ACC112 (cell line): ENCODE data around the gene THAP10.

Experiments used
- H2AFZ ChIP-seq: fragments of 200-600 bp; sonication (generic); one replicate; pipeline ENCODE4 v1.6.0; 2017; ENCODE audit warnings: antibody characterized with exemption, low read length; ENCODE audit not compliant: unreplicated experiment
- H3K27ac ChIP-seq: fragments of 200-600 bp; sonication (generic); 2 replicates; pipeline ENCODE4 v1.5.1; 2014; ENCODE audit warnings: low read depth, mild to moderate bottlenecking, antibody characterized with exemption, low read length, moderate library complexity
- H3K27me3 ChIP-seq: fragments of 200-600 bp; sonication (generic); 2 replicates; pipeline ENCODE4 v1.6.1; 2014; ENCODE audit warnings: mild to moderate bottlenecking, antibody characterized with exemption, low read length, moderate library complexity, mixed read lengths; ENCODE audit not compliant: insufficient read depth
- H3K36me3 ChIP-seq: fragments of 200-600 bp; sonication (generic); 2 replicates; pipeline ENCODE4 v1.6.1; 2016; ENCODE audit warnings: mild to moderate bottlenecking, antibody characterized with exemption, low read length, moderate library complexity, mixed read lengths; ENCODE audit not compliant: insufficient read depth
- H3K4me1 ChIP-seq: fragments of 200-600 bp; sonication (generic); one replicate; pipeline ENCODE4 v1.6.1; 2016; ENCODE audit warnings: low read length, mixed read lengths; ENCODE audit not compliant: insufficient read depth, unreplicated experiment, control insufficient read depth
- H3K4me3 ChIP-seq: fragments of 200-600 bp; sonication (generic); 2 replicates; pipeline ENCODE4 v1.5.1; 2014; ENCODE audit warnings: mild to moderate bottlenecking, low read depth, low read length
- H3K79me2 ChIP-seq: fragments of 200-600 bp; sonication (generic); one replicate; pipeline ENCODE4 v1.6.0; 2016; ENCODE audit warnings: low read length; ENCODE audit not compliant: control insufficient read depth, unreplicated experiment, insufficient read depth

THAP10 gene

GRCh38 chr15:70853318-70853972 is 38.8 kb downstream of the THAP10 start:
- Histone ChIP-seq H3K4me3 (peak overlapping the region; percentile 87), H3K79me2 (peaks cover 41% of the 10 kb centered on the region), H3K36me3 (peaks cover 22% of the 10 kb centered on the region), H3K27me3 (no peaks in the 10 kb centered on the region), H3K4me1 (peaks cover 41% of the 10 kb centered on the region), H2AFZ (peak overlapping the region; percentile 88), H3K27ac (peak overlapping the region; percentile 83)

- Histone ChIP-seq H3K4me1 (peaks cover 37% of the 10 kb centered on the region), H3K27ac (peak overlapping the region; percentile 83), H3K27me3 (no peaks in the 10 kb centered on the region)
These were observed 39.5 kb downstream of the THAP10 start for GRCh38 chr15:70852501-70853317.

DNA sequence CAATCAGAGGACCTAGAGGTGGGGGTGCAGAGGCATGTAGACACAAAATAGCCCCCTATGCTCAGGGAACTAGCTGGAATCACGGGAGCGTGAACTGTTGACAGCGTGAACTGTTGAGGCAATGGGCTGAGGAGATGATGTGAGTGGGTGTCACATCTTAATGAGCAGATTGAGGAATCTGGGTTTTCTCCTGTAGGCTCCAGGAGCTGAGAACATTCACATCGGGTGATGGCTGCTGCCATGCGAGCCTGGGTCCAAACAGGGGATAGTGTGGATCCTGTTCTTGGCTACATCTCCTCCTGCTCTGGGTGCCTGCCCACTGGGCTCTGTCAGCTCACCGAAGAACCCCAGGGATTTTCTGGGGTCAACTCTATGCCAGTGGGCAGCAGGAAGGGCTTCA is 40.3 kb downstream of the THAP10 start:
- Histone ChIP-seq H3K4me3 (peak overlapping the region; percentile 87), H2AFZ (no peak overlapping the region), H3K4me1 (peaks cover 29% of the 10 kb centered on the region), H3K27ac (peak overlapping the region; percentile 83), H3K27me3 (no peaks in the 10 kb centered on the region), H3K36me3 (peaks cover 26% of the 10 kb centered on the region), H3K79me2 (peaks cover 44% of the 10 kb centered on the region)

More at GRCh38 chr15:70852501-70853317, 39.5 kb downstream of the THAP10 start:
- Histone ChIP-seq H3K79me2 (peaks cover 41% of the 10 kb centered on the region), H3K36me3 (peaks cover 26% of the 10 kb centered on the region), H2AFZ (no peak overlapping the region), H3K4me3 (peak overlapping the region; percentile 87)

GRCh38 chr15:70845602-70846360 is 46.5 kb downstream of the THAP10 start:
- Histone ChIP-seq H3K36me3 (peaks cover 15% of the 10 kb centered on the region), H3K27ac (no peak overlapping the region), H3K27me3 (no peaks in the 10 kb centered on the region), H3K79me2 (peaks cover 24% of the 10 kb centered on the region), H3K4me1 (no peaks in the 10 kb centered on the region), H2AFZ (no peak overlapping the region), H3K4me3 (no peak overlapping the region)

- peaks cover 4% of the 10 kb centered on the region for H3K79me2 ChIP-seq
- no peaks in the 10 kb centered on the region for H3K27me3 ChIP-seq
- H3K4me3 ChIP-seq: no peak overlapping the region
- H2AFZ ChIP-seq: no peak overlapping the region
- H3K4me1 ChIP-seq: peaks cover 43% of the 10 kb centered on the region
- no peak overlapping the region for H3K27ac ChIP-seq
- peaks cover 24% of the 10 kb centered on the region for H3K36me3 ChIP-seq
These were observed 54.8 kb downstream of the THAP10 start for GRCh38 chr15:70837476-70837875.

GRCh38 chr15:70835841-70836240 is 56.4 kb downstream of the THAP10 start:
- Histone ChIP-seq H2AFZ (no peak overlapping the region), H3K79me2 (peaks cover 5% of the 10 kb centered on the region), H3K27ac (no peak overlapping the region), H3K36me3 (peaks cover 36% of the 10 kb centered on the region), H3K4me3 (no peak overlapping the region), H3K4me1 (peaks cover 43% of the 10 kb centered on the region), H3K27me3 (no peaks in the 10 kb centered on the region)

- no peak overlapping the region for H2AFZ ChIP-seq
- H3K36me3 ChIP-seq: peaks cover 36% of the 10 kb centered on the region
- H3K27ac ChIP-seq: no peak overlapping the region
- peaks cover 43% of the 10 kb centered on the region for H3K4me1 ChIP-seq
- no peak overlapping the region for H3K4me3 ChIP-seq
- no peaks in the 10 kb centered on the region for H3K27me3 ChIP-seq
- H3K79me2 ChIP-seq: peaks cover 5% of the 10 kb centered on the region
These were observed 56.8 kb downstream of the THAP10 start for GRCh38 chr15:70835415-70835814.

- no peak overlapping the region for H3K27ac ChIP-seq
- H3K4me3 ChIP-seq: no peak overlapping the region
- H3K36me3 ChIP-seq: peaks cover 36% of the 10 kb centered on the region
- peaks cover 42% of the 10 kb centered on the region for H3K4me1 ChIP-seq
- H3K79me2 ChIP-seq: peaks cover 5% of the 10 kb centered on the region
- no peak overlapping the region for H2AFZ ChIP-seq
- no peaks in the 10 kb centered on the region for H3K27me3 ChIP-seq
These were observed 57.2 kb downstream of the THAP10 start for GRCh38 chr15:70834999-70835398.

DNA sequence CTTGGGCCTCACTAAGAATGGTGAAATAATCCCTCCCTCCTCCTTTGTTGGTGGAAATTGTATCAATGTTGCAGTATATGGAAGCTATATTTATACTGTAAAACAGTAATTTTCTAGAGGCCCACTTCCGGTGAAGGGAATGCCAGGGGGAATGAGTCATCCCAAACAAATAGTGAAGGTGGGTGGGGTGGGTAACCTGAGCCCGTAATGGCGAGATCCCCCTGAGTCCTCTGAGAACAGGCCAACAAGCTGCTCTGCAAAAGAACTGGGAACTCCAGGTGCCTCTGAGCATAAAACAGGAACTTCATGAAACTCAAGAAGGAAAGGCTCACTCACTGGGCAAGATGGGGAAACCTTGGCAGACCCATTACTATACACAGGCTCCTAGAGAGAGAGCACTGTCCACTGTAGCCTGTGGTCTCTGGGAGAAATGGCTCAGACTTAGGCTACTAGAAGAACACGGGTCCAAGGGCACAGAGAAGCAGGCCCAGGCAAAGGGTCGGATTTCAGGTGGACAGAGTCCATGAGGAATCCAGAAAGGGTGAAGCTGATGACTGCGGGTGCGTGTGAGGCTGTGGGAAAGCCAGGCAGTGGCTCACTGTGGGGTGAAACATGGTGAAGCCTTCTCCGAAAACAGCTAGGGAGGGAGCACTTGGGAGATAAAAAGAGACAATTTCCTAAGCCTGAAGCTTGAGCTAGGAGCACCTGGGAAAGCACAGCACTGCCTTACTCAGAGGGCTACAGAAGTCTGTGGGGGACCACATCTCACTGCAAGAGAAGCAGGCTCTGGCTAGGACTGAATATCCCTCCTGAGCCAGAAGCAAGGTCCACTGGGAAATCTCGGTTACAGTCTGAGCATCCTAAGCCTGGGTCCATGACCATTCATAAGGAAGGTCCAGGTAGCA is 58.1 kb downstream of the THAP10 start:
- Histone ChIP-seq H3K36me3 (peaks cover 36% of the 10 kb centered on the region), H3K27ac (peak overlapping the region; percentile 77), H3K79me2 (peaks cover 5% of the 10 kb centered on the region), H3K4me3 (peak overlapping the region; percentile 32; the same call in 1 of the 2 replicates), H2AFZ (peak overlapping the region; percentile 15), H3K4me1 (peaks cover 34% of the 10 kb centered on the region), H3K27me3 (no peaks in the 10 kb centered on the region)

DNA sequence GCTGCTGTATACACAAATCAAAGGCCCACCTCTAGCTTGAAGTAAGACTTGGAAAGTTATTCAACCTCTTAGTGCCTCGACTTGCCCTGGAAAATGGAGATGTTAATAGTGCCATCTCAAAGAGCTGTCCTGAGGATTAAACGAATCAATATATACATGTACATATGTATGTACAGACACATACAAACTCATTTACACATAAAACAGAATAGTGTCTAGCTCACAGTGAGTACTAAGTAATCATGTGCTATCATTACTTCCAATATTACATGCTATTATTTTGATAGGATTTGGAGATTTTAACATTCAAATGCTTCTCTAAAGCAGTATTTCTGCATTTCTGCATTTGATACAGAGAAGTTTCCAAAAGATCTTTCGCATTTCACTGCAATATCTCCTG is 58.8 kb downstream of the THAP10 start:
- H3K4me3 ChIP-seq: peak overlapping the region; percentile 32; the same call in 1 of the 2 replicates
- H3K27ac ChIP-seq: peak overlapping the region; percentile 77
- no peaks in the 10 kb centered on the region for H3K27me3 ChIP-seq
- H3K4me1 ChIP-seq: peaks cover 32% of the 10 kb centered on the region
- H3K36me3 ChIP-seq: peaks cover 36% of the 10 kb centered on the region
- no peak overlapping the region for H2AFZ ChIP-seq
- H3K79me2 ChIP-seq: peaks cover 5% of the 10 kb centered on the region
